Osteocyte (in vitro differentiated cells): ENCODE results near the gene CCN5. TPM values are rescaled to one million over a fixed set of nuclear protein-coding genes. Genes with fewer than 3 reads are reported as not detected.

Experiments
- DNase-seq: peaks from one replicate; pipeline ENCODE4 v3.0.0; 2021; ENCODE audit warnings: mixed read lengths; ENCODE audit not compliant: unreplicated experiment; ENCODE audit errors: extremely low spot score
- H3K27ac Mint-ChIP-seq: one replicate; pipeline ENCODE4 v1.8.0; 2021; ENCODE audit warnings: mild to moderate bottlenecking, mixed read lengths; ENCODE audit not compliant: unreplicated experiment
- H3K27me3 Mint-ChIP-seq: one replicate; pipeline ENCODE4 v1.8.0; 2021; ENCODE audit warnings: mixed read lengths; ENCODE audit not compliant: unreplicated experiment
- H3K36me3 Mint-ChIP-seq: one replicate; pipeline ENCODE4 v1.8.0; 2021; ENCODE audit warnings: mixed read lengths; ENCODE audit not compliant: unreplicated experiment
- H3K4me1 Mint-ChIP-seq: one replicate; pipeline ENCODE4 v1.8.0; 2021; ENCODE audit warnings: mixed read lengths; ENCODE audit not compliant: unreplicated experiment
- H3K4me3 Mint-ChIP-seq: one replicate; pipeline ENCODE4 v1.8.0; 2021; ENCODE audit warnings: mild to moderate bottlenecking, moderate library complexity, mixed read lengths; ENCODE audit not compliant: unreplicated experiment
- H3K9me3 Mint-ChIP-seq: one replicate; pipeline ENCODE4 v1.8.0; 2021; ENCODE audit warnings: mixed read lengths; ENCODE audit not compliant: unreplicated experiment
- total RNA-seq: library from RNA; stranded (reverse); gene quantifications from 2 replicates; pipeline ENCODE4 v1.2.1, GENCODE V29; 2021
- TF ChIP-seq, protein P1 (sequence below): fragments of 200-600 bp; sonication (generic); IDR thresholded peaks from 2 replicates; pipeline ENCODE4 v1.5.0; 2021; ENCODE audit warnings: antibody characterized with exemption, mild to moderate bottlenecking, moderate library complexity

Gene CCN5
- total RNA-seq, 1 donor from 2014 or later: 18.2 TPM

DNA sequence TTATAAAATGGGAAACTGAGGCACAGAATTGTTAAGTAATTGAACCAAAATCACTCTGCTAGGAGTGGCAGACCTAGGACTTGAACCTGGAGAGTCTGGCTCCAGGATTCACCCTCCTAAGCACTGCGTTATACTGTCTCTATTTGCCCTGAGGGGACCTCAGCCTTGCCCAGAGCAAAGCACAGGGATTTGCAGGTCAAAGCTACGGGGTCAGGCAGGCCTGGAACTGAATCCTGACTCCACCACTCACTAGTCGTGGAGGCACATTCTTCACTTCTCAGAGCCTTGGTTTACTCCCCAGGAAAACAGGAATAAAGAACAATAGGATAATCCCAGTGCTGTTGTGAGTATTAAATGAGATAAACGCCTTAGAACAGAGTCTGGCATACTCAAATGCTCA is 49.9 kb downstream of the CCN5 start:
- no peak for DNase-seq
- no peaks in the 10 kb centered on the region for H3K36me3 Mint-ChIP-seq
- no peak overlapping the region for H3K27ac Mint-ChIP-seq
- peaks cover 44% of the 10 kb centered on the region for H3K27me3 Mint-ChIP-seq
- H3K4me3 Mint-ChIP-seq: no peak overlapping the region
- TF ChIP-seq, protein P1, sequence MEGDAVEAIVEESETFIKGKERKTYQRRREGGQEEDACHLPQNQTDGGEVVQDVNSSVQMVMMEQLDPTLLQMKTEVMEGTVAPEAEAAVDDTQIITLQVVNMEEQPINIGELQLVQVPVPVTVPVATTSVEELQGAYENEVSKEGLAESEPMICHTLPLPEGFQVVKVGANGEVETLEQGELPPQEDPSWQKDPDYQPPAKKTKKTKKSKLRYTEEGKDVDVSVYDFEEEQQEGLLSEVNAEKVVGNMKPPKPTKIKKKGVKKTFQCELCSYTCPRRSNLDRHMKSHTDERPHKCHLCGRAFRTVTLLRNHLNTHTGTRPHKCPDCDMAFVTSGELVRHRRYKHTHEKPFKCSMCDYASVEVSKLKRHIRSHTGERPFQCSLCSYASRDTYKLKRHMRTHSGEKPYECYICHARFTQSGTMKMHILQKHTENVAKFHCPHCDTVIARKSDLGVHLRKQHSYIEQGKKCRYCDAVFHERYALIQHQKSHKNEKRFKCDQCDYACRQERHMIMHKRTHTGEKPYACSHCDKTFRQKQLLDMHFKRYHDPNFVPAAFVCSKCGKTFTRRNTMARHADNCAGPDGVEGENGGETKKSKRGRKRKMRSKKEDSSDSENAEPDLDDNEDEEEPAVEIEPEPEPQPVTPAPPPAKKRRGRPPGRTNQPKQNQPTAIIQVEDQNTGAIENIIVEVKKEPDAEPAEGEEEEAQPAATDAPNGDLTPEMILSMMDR: no peak
- H3K4me1 Mint-ChIP-seq: no peaks in the 10 kb centered on the region
- H3K9me3 Mint-ChIP-seq: no peaks in the 10 kb centered on the region

- H3K9me3 Mint-ChIP-seq: no peaks in the 10 kb centered on the region
- H3K27ac Mint-ChIP-seq: no peak overlapping the region
- H3K4me1 Mint-ChIP-seq: no peaks in the 10 kb centered on the region
- H3K36me3 Mint-ChIP-seq: no peaks in the 10 kb centered on the region
- H3K27me3 Mint-ChIP-seq: peaks cover 48% of the 10 kb centered on the region
- no peak overlapping the region for H3K4me3 Mint-ChIP-seq
- TF ChIP-seq, protein P1: no peak
- no peak for DNase-seq
These were observed 50.7 kb downstream of the CCN5 start for GRCh38 chr20:44765701-44766347.

GRCh38 chr20:44768256-44768655 is 53.1 kb downstream of the CCN5 start:
- H3K36me3 Mint-ChIP-seq: no peaks in the 10 kb centered on the region
- H3K27ac Mint-ChIP-seq: no peak overlapping the region
- H3K27me3 Mint-ChIP-seq: peaks cover 48% of the 10 kb centered on the region
- no peak for DNase-seq
- H3K4me1 Mint-ChIP-seq: no peaks in the 10 kb centered on the region
- TF ChIP-seq, protein P1: no peak
- H3K4me3 Mint-ChIP-seq: no peak overlapping the region
- H3K9me3 Mint-ChIP-seq: no peaks in the 10 kb centered on the region

DNA sequence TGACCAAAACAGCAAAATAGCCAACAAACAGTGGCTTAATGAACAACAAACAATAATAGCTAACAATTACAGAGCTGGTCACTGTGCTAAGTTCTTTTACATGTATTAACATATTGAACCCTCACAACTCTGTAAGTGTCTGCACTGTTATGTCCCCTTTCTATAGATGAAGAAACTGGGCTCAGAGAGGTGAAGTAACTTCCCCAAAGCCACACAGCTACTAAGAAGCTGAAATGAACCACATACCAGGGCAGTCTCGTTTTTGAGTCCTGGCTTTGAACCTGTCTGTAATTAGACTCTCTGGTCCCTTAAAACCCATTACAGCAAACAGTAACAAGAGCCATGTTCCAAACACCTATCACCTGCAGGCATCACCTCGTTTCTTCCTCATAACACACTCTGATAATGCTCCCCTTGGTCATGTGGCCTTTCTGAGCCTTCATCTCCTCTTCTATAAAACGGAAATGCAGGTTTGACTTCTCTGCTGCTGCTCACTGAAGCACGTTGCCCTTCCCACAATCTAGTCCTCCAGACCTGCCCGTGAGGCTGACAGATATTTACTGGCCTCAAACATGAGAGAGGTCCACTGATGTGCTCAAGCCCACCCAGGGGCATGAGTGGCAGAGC is 53.8 kb downstream of the CCN5 start:
- Mint-ChIP-seq H3K4me1 (no peaks in the 10 kb centered on the region), H3K27ac (no peak overlapping the region), H3K36me3 (no peaks in the 10 kb centered on the region), H3K27me3 (peaks cover 48% of the 10 kb centered on the region), H3K9me3 (no peaks in the 10 kb centered on the region), H3K4me3 (no peak overlapping the region)
- DNase-seq: no peak
- TF ChIP-seq, protein P1: no peak

GRCh38 chr20:44769481-44769863 is 54.3 kb downstream of the CCN5 start:
- Mint-ChIP-seq H3K4me1 (no peaks in the 10 kb centered on the region), H3K4me3 (no peak overlapping the region), H3K9me3 (no peaks in the 10 kb centered on the region), H3K27ac (no peak overlapping the region), H3K36me3 (no peaks in the 10 kb centered on the region), H3K27me3 (peaks cover 43% of the 10 kb centered on the region)
- no peak for DNase-seq
- TF ChIP-seq, protein P1: no peak
